K562 (cell line): Measurements from ENCODE around the gene FRA10AC1. TPM values are rescaled to one million over a fixed set of nuclear protein-coding genes. Genes with fewer than 3 reads are reported as not detected.

Experiments used
- ARID4B ChIP-seq: sonication (generic); formaldehyde crosslinking; IDR thresholded peaks from 2 replicates; pipeline ENCODE4 v1.8.0; 2022; ENCODE audit warnings: mild to moderate bottlenecking, missing genetic modification reagents
- CHD4 ChIP-seq: fragments of 200-600 bp; sonication (generic); IDR thresholded peaks from 3 replicates; pipeline ENCODE4 v1.6.1; 2012; ENCODE audit warnings: low read depth, mild to moderate bottlenecking, mixed read lengths, low read length, inconsistent platforms; ENCODE audit not compliant: insufficient read depth, insufficient replicate concordance, poor library complexity, severe bottlenecking
- CREB3L1 ChIP-seq: fragments of 450-650 bp; IDR thresholded peaks from 2 replicates; pipeline ENCODE4 v1.6.1; 2014; ENCODE audit warnings: low read depth, mild to moderate bottlenecking, moderate library complexity, borderline replicate concordance
- CREBBP ChIP-seq: IDR thresholded peaks from one replicate; pipeline ENCODE4 v1.6.1; 2012; ENCODE audit warnings: low read depth, mild to moderate bottlenecking, control low read depth, inconsistent platforms, low read length
- CTBP1 ChIP-seq: fragments of 450-650 bp; IDR thresholded peaks from 2 replicates; pipeline ENCODE4 v1.6.1; 2016; ENCODE audit warnings: borderline replicate concordance
- E2F8 ChIP-seq: fragments of 450-650 bp; IDR thresholded peaks from 2 replicates; pipeline ENCODE4 v1.7.1; 2018; ENCODE audit warnings: mild to moderate bottlenecking, low read depth; ENCODE audit not compliant: partially characterized antibody
- MAFK ChIP-seq: IDR thresholded peaks from 2 replicates; pipeline ENCODE4 v1.6.1; 2011; ENCODE audit warnings: low read length, improper control_type of control experiment
- MIER1 ChIP-seq: fragments of 450-650 bp; IDR thresholded peaks from 2 replicates; pipeline ENCODE4 v1.6.1; 2016; ENCODE audit warnings: antibody characterized with exemption, mild to moderate bottlenecking, low read depth
- MTA1 ChIP-seq: fragments of 450-650 bp; IDR thresholded peaks from 2 replicates; pipeline ENCODE4 v1.6.1; 2017; ENCODE audit warnings: borderline replicate concordance
- NRF1 ChIP-seq, 2 experiments: fragments of 450-650 bp; IDR thresholded peaks in 1 of 2; conservative IDR thresholded peaks in 1 of 2; 2 replicates each; pipeline ENCODE4 v1.6.1; 2014; ENCODE audit warnings: mild to moderate bottlenecking in 2 of 2
- RBM22 ChIP-seq: fragments of 200-400 bp; formaldehyde crosslinking; IDR thresholded peaks from 2 replicates; pipeline ENCODE4 v1.6.1; 2018; ENCODE audit warnings: low read length, low read depth; ENCODE audit not compliant: poor library complexity, severe bottlenecking
- SNIP1 ChIP-seq: fragments of 450-650 bp; IDR thresholded peaks from 2 replicates; pipeline ENCODE4 v1.7.1; 2017; ENCODE audit warnings: low read depth, mild to moderate bottlenecking
- TAF15 ChIP-seq: fragments of 200-400 bp; formaldehyde crosslinking; IDR thresholded peaks from 2 replicates; pipeline ENCODE4 v1.6.1; 2017; ENCODE audit warnings: mild to moderate bottlenecking, low read depth, low read length, moderate library complexity
- ZEB2 ChIP-seq: fragments of 450-650 bp; IDR thresholded peaks from 2 replicates; pipeline ENCODE4 v1.6.1; 2016
- ZNF431 ChIP-seq: sonication (generic); formaldehyde crosslinking; IDR thresholded peaks from 2 replicates; pipeline ENCODE4 v1.8.0; 2022; ENCODE audit warnings: mild to moderate bottlenecking, missing genetic modification reagents
- ZNF75A ChIP-seq: fragments of 450-650 bp; formaldehyde crosslinking; IDR thresholded peaks from 2 replicates; pipeline ENCODE4 v1.4.0; 2020; ENCODE audit warnings: mild to moderate bottlenecking
- polyA plus RNA-seq, 8 experiments: library from polyadenylated mRNA; depleted of rRNA in 4 of 8; stranded (reverse) in 5 of 8; unstranded in 3 of 8; fragments of >200 nt; fragmentation: Nextera tagmentation in 2 of 8; fragmentation: Illumina TruSeq in 1 of 8; extraction: Ambion mirVana in 2 of 8; extraction: Trizol in 1 of 8; gene quantifications; 2 replicates each; pipeline versions ENCODE4 v1.2.1 to v1.2.3, GENCODE V29; 2011 to 2014; ENCODE audit warnings: inconsistent platforms in 1 of 8, missing spikeins in 1 of 8
- total RNA-seq, 7 experiments: library from RNA; depleted of rRNA in 6 of 7; stranded (reverse); fragments of >200 nt in 6 of 7; fragmentation: Illumina TruSeq in 2 of 7; extraction: Trizol in 2 of 7; gene quantifications; 2 replicates each; pipeline versions ENCODE4 v1.2.1 to v1.2.3, GENCODE V29; 2011 to 2021; ENCODE audit warnings: low replicate concordance in 1 of 7
- TF ChIP-seq, protein P1 (sequence below), 2 experiments: IDR thresholded peaks; 2 replicates each; pipeline ENCODE4 v1.6.1; 2011; ENCODE audit warnings: borderline replicate concordance in 1 of 2, control low read depth in 1 of 2, low read depth in 1 of 2, low read length in 1 of 2, mild to moderate bottlenecking in 1 of 2, mixed read lengths in 1 of 2, moderate library complexity in 1 of 2; ENCODE audit not compliant: insufficient read depth in 1 of 2, insufficient read length in 1 of 2, poor library complexity in 1 of 2, severe bottlenecking in 1 of 2; ENCODE audit errors: extremely low read depth in 1 of 2

The FRA10AC1 gene
- total and polyA plus RNA-seq, 9 of the 15 experiments (the other 6 are each of a cell fraction or from before 2014, with no cell fraction given) = 4.4 to 11.8 (median 8.0) TPM

DNA sequence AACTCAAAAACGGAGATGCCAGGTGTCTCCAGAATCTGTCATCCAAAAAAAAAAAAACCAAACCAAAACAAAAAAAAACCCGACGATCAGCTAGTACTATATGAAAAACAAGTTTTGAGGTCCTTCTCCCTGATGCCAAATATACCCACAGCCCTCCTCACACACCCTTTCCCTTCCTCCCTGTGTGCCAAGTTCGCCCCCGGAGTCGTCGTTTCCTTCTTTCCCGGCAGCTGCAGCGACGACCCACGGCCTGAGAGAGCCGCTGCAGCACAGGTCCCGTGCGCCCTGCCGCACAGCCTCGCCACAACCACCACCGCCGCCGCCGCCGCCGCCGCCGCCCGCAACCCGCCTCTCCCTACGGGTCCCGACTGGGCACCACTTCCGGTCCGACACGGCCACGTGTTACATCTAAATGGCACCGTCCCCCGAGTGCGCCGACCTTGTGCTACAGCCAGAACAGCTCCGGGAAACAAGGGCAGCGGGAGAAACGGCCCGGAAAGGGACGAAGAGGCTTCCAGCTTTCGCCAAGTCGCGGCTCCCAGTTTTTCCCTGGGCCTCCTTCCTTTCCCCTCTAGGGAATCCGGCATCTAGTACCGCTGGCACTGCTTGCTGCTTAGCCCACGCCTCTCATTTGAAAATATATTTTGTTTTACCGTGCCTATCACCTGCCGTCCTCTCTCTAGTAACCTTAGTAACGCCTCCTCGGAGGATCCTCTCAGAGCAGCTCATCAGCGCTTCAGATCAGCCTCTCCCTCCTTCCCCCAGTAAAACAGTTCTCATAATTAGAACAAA lies at the start of gene FRA10AC1 (continued):
- no peak for TF ChIP-seq ARID4B (CRISPR knock-in tag)
- peak; percentile 69 for TF ChIP-seq RBM22
- no peak for TF ChIP-seq CHD4
- no peak; the same call in 1 of the 2 replicates for TF ChIP-seq CREB3L1
- peak; percentile 97 for TF ChIP-seq ZEB2
- TF ChIP-seq CTBP1 = peak; percentile 85
- no peak for TF ChIP-seq MIER1
- no peak for TF ChIP-seq MTA1
- no peak for TF ChIP-seq CREBBP
- TF ChIP-seq NRF1 (conservative IDR thresholded peaks at IDR 0.05 in 1 of 2, IDR thresholded peaks at IDR 0.05 in 1 of 2) = peak in 1 of 2 experiments; percentile 48; a peak in 2 of 4 replicates
- TF ChIP-seq TAF15 = no peak
- no peak for TF ChIP-seq ZNF75A (CRISPR knock-in tag)
- 0 out of 2 replicates have a peak, but pooled peaks have one; percentile 29 for TF ChIP-seq MAFK
- TF ChIP-seq ZNF431 = no peak
- TF ChIP-seq, protein P1, sequence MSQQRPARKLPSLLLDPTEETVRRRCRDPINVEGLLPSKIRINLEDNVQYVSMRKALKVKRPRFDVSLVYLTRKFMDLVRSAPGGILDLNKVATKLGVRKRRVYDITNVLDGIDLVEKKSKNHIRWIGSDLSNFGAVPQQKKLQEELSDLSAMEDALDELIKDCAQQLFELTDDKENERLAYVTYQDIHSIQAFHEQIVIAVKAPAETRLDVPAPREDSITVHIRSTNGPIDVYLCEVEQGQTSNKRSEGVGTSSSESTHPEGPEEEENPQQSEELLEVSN (IDR thresholded peaks at IDR 0.05; ENCODE audit: borderline replicate concordance in 1 of 2, extremely low read depth in 1 of 2, insufficient read depth in 1 of 2, insufficient read length in 1 of 2, low read depth in 1 of 2, low read length in 1 of 2, poor library complexity in 1 of 2, severe bottlenecking in 1 of 2) = peak in 1 of 2 experiments; percentile 44
- TF ChIP-seq E2F8 = peak; percentile 72
- TF ChIP-seq SNIP1 = no peak
